Neural cell (in vitro differentiated cells): Measurements from ENCODE around the gene PTTG1IP2. TPM values are rescaled to one million over a fixed set of nuclear protein-coding genes. Genes with fewer than 3 reads are reported as not detected.

ENCODE experiments used
- H2AFZ ChIP-seq: fragments of 200-600, 300-800 bp; sonication (generic), shearing (Covaris generic); 2 replicates; pipeline ENCODE4 v1.6.0; 2014; ENCODE audit warnings: low read depth, mild to moderate bottlenecking, antibody characterized with exemption, low read length, moderate library complexity
- H3F3A ChIP-seq: fragments of 200-600 bp; shearing (Covaris generic); 2 replicates; pipeline ENCODE4 v1.6.1; 2016; ENCODE audit warnings: mild to moderate bottlenecking, moderate library complexity, mixed read lengths, antibody characterized with exemption, low read length; ENCODE audit not compliant: insufficient read depth, poor library complexity, severe bottlenecking
- H3K27ac ChIP-seq: fragments of 200-600, 300-800 bp; sonication (generic), shearing (Covaris generic); 2 replicates; pipeline ENCODE4 v1.5.1; 2014; ENCODE audit warnings: mild to moderate bottlenecking, low read length, moderate library complexity
- H3K27me3 ChIP-seq: fragments of 300-800, 200-600 bp; sonication (generic), shearing (Covaris generic); 2 replicates; pipeline ENCODE4 v1.6.0; 2014; ENCODE audit warnings: mild to moderate bottlenecking, low read depth, low read length, moderate library complexity; ENCODE audit not compliant: insufficient read depth
- H3K36me3 ChIP-seq: fragments of 300-800, 200-600 bp; sonication (generic), shearing (Covaris generic); 2 replicates; pipeline ENCODE4 v1.5.1; 2014; ENCODE audit warnings: mild to moderate bottlenecking, antibody characterized with exemption, low read length, moderate library complexity; ENCODE audit not compliant: insufficient read depth
- H3K4me2 ChIP-seq: fragments of 300-800, 200-600 bp; sonication (generic), shearing (Covaris generic); 2 replicates; pipeline ENCODE4 v1.6.0; 2014; ENCODE audit warnings: mild to moderate bottlenecking, low read length
- H3K4me3 ChIP-seq: fragments of 300-800, 200-600 bp; sonication (generic), shearing (Covaris generic); 2 replicates; pipeline ENCODE4 v1.5.1; 2014; ENCODE audit warnings: mild to moderate bottlenecking, low read length, moderate library complexity
- H3K79me2 ChIP-seq: fragments of 200-600 bp; shearing (Covaris generic); replicated peaks from 2 replicates; pipeline ENCODE4 v1.6.0; 2014; ENCODE audit warnings: mild to moderate bottlenecking, low read length, moderate library complexity; ENCODE audit not compliant: insufficient read depth
- H3K9ac ChIP-seq: fragments of 300-800, 200-600 bp; sonication (generic), shearing (Covaris generic); 2 replicates; pipeline ENCODE4 v1.6.1; 2016; ENCODE audit warnings: mild to moderate bottlenecking, low read length, mixed read lengths
- H3K9me2 ChIP-seq: fragments of 200-600 bp; shearing (Covaris generic); 2 replicates; pipeline ENCODE4 v1.6.1; 2016; ENCODE audit warnings: mild to moderate bottlenecking, low read length, mixed read lengths; ENCODE audit not compliant: insufficient read depth
- H3K9me3 ChIP-seq: fragments of 200-600, 300-800 bp; sonication (generic), shearing (Covaris generic); 2 replicates; pipeline ENCODE4 v1.6.1; 2016; ENCODE audit warnings: mild to moderate bottlenecking, mixed run types, low read length, moderate library complexity, mixed read lengths
- H4K20me1 ChIP-seq: fragments of 200-600 bp; shearing (Covaris generic); 2 replicates; pipeline ENCODE4 v1.6.1; 2016; ENCODE audit warnings: mild to moderate bottlenecking, mixed run types; ENCODE audit not compliant: insufficient read depth
- CTCF ChIP-seq: fragments of 450-650 bp; IDR thresholded peaks from 2 replicates; pipeline ENCODE4 v1.5.1; 2014; ENCODE audit warnings: antibody characterized with exemption, mild to moderate bottlenecking, moderate library complexity; ENCODE audit not compliant: poor library complexity, severe bottlenecking
- EP300 ChIP-seq: fragments of 450-650 bp; conservative IDR thresholded peaks from 2 replicates; pipeline ENCODE4 v1.6.1; 2014; ENCODE audit warnings: antibody characterized with exemption, mild to moderate bottlenecking, moderate library complexity; ENCODE audit not compliant: poor library complexity, severe bottlenecking
- EZH2 ChIP-seq: fragments of 200-600, 300-800 bp; shearing (Covaris generic), sonication (generic); IDR thresholded peaks from 2 replicates; pipeline ENCODE4 v1.6.1; 2014; ENCODE audit warnings: antibody characterized with exemption, low read length, borderline replicate concordance, mild to moderate bottlenecking; ENCODE audit not compliant: insufficient read depth, poor library complexity, severe bottlenecking
- MXI1 ChIP-seq: fragments of 450-650 bp; conservative IDR thresholded peaks from 2 replicates; pipeline ENCODE4 v1.6.1; 2014; ENCODE audit warnings: antibody characterized with exemption, mild to moderate bottlenecking; ENCODE audit not compliant: poor library complexity, severe bottlenecking
- POLR2AphosphoS5 ChIP-seq: IDR thresholded peaks from 2 replicates; pipeline ENCODE4 v1.6.1; 2012
- RAD21 ChIP-seq: fragments of 450-650 bp; conservative IDR thresholded peaks from 2 replicates; pipeline ENCODE4 v1.6.1; 2014; ENCODE audit warnings: antibody characterized with exemption, mild to moderate bottlenecking, moderate library complexity
- REST ChIP-seq: IDR thresholded peaks from 2 replicates; pipeline ENCODE4 v1.6.1; 2012; ENCODE audit warnings: borderline replicate concordance
- SMC3 ChIP-seq: fragments of 450-650 bp; conservative IDR thresholded peaks from 2 replicates; pipeline ENCODE4 v1.6.1; 2014; ENCODE audit warnings: antibody characterized with exemption, mild to moderate bottlenecking, moderate library complexity; ENCODE audit not compliant: poor library complexity
- TAF1 ChIP-seq: IDR thresholded peaks from 2 replicates; pipeline ENCODE4 v1.6.1; 2012; ENCODE audit warnings: low read depth
- polyA plus RNA-seq: library from polyadenylated mRNA; depleted of rRNA; stranded (reverse); fragments of >200 nt; gene quantifications from 2 replicates; pipeline ENCODE4 v1.2.3, GENCODE V29; 2014

The PTTG1IP2 gene
- polyA plus RNA-seq, 1 donor from 2014 or later, result not detected

- H3K9me3 ChIP-seq, result no peaks in the 10 kb centered on the region
- H2AFZ ChIP-seq, result no peak overlapping the region
- no peaks in the 10 kb centered on the region for H4K20me1 ChIP-seq
- no peak overlapping the region for H3K27ac ChIP-seq
- no peaks in the 10 kb centered on the region for H3K9me2 ChIP-seq
- H3F3A ChIP-seq, result no peaks in the 10 kb centered on the region
- no peaks in the 10 kb centered on the region for H3K27me3 ChIP-seq
- H3K79me2 ChIP-seq, result no peaks in the 10 kb centered on the region
- H3K9ac ChIP-seq, result no peak overlapping the region
- no peaks in the 10 kb centered on the region for H3K36me3 ChIP-seq
- no peak overlapping the region for H3K4me3 ChIP-seq
- no peak overlapping the region for H3K4me2 ChIP-seq
- TF ChIP-seq EZH2 (no peak), CTCF (no peak), MXI1 (no peak), EP300 (no peak), SMC3 (no peak), POLR2AphosphoS5 (no peak), REST (no peak), TAF1 (no peak)
Observed at GRCh38 chr7:90538405-90538804, 69.0 kb downstream of the PTTG1IP2 start.

GRCh38 chr7:90540406-90540805 is 71.0 kb downstream of the PTTG1IP2 start:
- no peak for TF ChIP-seq EP300
- no peak for TF ChIP-seq SMC3
- TF ChIP-seq RAD21, result no peak
- no peak for TF ChIP-seq POLR2AphosphoS5
- no peak for TF ChIP-seq CTCF
- no peak for TF ChIP-seq EZH2
- TF ChIP-seq TAF1, result no peak
- TF ChIP-seq MXI1, result no peak
- no peak for TF ChIP-seq REST
- no peaks in the 10 kb centered on the region for H3K9me3 ChIP-seq
- no peaks in the 10 kb centered on the region for H4K20me1 ChIP-seq
- no peak overlapping the region for H3K27ac ChIP-seq
- H3K4me2 ChIP-seq, result no peak overlapping the region
- H3K36me3 ChIP-seq, result no peaks in the 10 kb centered on the region
- H3F3A ChIP-seq, result no peaks in the 10 kb centered on the region
- no peaks in the 10 kb centered on the region for H3K79me2 ChIP-seq
- no peak overlapping the region for H3K4me3 ChIP-seq
- H3K9ac ChIP-seq, result no peak overlapping the region
- H2AFZ ChIP-seq, result no peak overlapping the region
- H3K9me2 ChIP-seq, result no peaks in the 10 kb centered on the region
- no peaks in the 10 kb centered on the region for H3K27me3 ChIP-seq
